ENCODE data around the gene ACOX3.
"Not testable (repeated sequence)": the region's sequence is repeated elsewhere in the genome, so short reads cannot be mapped to it uniquely, and the experiment has no call there.

DNA sequence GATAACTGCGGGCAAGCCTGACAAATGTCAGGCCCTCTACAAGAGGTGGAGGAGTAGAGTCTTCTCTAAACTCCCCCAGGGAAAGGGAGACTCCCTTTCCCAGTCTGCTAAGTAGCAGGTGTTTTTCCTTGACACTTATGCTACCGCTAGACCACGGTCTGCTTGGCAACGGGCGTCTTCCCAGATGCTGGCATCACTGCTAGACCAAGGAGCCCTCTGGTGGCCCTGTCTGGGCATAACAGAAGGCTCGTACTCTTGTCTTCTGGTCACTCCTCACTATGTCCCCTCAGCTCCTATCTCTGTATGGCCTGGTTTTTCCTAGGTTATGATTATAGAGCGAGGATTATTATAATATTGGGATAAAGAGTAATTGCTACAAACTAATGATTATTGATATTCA, 33.6 kb downstream of the ACOX3 start:
- TF ChIP-seq, protein P1, sequence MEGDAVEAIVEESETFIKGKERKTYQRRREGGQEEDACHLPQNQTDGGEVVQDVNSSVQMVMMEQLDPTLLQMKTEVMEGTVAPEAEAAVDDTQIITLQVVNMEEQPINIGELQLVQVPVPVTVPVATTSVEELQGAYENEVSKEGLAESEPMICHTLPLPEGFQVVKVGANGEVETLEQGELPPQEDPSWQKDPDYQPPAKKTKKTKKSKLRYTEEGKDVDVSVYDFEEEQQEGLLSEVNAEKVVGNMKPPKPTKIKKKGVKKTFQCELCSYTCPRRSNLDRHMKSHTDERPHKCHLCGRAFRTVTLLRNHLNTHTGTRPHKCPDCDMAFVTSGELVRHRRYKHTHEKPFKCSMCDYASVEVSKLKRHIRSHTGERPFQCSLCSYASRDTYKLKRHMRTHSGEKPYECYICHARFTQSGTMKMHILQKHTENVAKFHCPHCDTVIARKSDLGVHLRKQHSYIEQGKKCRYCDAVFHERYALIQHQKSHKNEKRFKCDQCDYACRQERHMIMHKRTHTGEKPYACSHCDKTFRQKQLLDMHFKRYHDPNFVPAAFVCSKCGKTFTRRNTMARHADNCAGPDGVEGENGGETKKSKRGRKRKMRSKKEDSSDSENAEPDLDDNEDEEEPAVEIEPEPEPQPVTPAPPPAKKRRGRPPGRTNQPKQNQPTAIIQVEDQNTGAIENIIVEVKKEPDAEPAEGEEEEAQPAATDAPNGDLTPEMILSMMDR (IDR thresholded peaks at IDR 0.05), result peak in 4 of 7 experiments; percentile 12 to 53 (median 28)
- not testable (repeated sequence) for TF ChIP-seq POLR2A, EP300 (IDR thresholded peaks at IDR 0.05)

Data from stomach (tissue), 4 donors.